Superior temporal gyrus (tissue), 1 donor: Measurements from ENCODE around the gene EHMT1.

Experiments
- DNase-seq: peaks from one replicate; pipeline ENCODE4 v3.0.0-alpha.2; 2016; ENCODE audit errors: extremely low spot score

The EHMT1 gene

DNA sequence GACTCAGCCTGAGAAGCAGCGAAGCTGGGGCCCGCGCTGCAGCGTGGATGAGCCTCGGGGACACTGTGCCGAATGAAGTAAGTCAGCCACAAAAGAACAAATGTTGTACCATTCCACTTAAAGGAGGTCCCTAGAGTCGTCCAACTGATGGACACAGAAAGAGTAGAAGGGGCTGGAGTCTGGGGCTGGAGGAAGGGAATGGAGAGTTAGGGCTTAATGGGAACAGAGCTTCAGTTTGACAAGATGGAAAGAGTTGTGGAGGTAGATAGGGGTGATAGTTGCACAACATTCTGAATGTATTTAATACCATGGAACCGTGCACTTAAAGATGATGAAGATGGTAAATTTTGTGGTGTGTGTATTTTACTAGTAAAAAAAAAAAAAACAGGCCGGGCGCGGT lies 119.9 kb downstream of the EHMT1 start:
- no peak for DNase-seq

- no peak for DNase-seq
Measured at GRCh38 chr9:137739371-137740309, 120.8 kb downstream of the EHMT1 start.

GRCh38 chr9:137740312-137740711 lies 121.5 kb downstream of the EHMT1 start:
- no peak for DNase-seq

- DNase-seq = no peak
Measured at GRCh38 chr9:137741330-137741729, 122.5 kb downstream of the EHMT1 start.

- DNase-seq = no peak
Measured at GRCh38 chr9:137742698-137743097, 123.9 kb downstream of the EHMT1 start.

DNA sequence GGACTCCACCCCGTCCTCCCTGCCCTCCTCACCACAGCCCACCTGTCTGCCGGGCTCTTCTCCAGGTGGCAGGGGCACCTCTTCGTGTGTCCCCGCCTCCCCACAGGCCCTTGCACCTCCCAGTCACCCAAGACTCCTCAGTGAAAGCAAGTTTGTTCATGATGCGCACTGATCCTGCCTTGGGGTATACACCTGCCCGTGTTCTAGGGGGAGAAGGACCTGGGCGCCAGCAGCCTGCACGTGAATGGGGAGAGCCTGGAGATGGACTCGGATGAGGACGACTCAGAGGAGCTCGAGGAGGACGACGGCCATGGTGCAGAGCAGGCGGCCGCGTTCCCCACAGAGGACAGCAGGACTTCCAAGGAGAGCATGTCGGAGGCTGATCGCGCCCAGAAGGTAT lies 124.9 kb downstream of the EHMT1 start:
- no peak for DNase-seq

DNA sequence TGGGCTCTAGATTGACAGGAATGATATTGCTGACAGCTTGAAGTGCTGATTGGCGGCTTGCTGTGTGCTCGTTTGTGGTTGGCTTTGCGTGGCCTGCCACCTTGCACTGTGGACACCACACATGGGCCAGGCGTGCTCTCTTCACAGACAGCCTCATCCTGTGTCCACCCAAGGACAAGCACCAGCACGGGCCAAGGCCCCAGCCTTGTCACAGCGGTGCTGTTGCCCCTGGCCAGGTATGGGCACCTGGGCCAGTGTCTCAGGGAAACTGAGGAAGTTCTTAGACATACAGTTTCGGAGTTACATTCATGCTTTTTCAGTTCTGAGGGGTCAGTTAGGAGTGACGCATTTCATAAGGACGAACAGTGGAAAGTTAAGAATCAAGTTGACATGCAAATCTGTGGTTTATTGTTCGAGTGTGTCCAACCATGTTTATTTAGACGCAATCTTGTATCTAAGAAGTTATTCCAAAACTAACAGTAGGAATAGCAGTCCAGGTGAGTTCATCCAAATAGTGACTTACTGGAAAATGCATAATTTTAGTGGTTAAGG lies 125.9 kb downstream of the EHMT1 start:
- no peak for DNase-seq

DNA sequence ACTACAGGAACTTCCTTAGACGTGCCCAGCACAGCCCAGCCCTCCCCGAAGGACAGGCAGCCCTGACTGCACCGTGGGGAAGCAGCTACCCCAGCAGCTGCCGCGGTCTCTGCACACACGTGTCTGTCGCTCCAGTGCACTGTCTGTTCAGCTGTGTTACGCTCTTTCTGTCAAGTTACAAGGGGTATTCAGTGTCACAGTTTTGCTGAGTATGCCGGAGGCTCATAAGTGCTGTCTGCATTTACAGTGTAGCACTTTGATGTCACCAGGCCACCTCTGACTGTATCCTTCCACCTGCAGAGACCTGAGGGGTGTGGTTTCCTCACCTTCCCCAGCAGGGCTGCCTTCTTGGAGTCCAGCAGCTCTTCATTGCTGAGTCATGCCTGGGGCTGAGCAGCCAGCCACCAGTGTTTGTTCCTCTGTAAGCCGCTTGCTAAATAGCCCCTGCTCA lies 126.8 kb downstream of the EHMT1 start:
- DNase-seq = no peak

GRCh38 chr9:137748311-137748710 lies 129.5 kb downstream of the EHMT1 start:
- DNase-seq = no peak

- no peak for DNase-seq
Measured at GRCh38 chr9:137748741-137749140, 129.9 kb downstream of the EHMT1 start.

DNA sequence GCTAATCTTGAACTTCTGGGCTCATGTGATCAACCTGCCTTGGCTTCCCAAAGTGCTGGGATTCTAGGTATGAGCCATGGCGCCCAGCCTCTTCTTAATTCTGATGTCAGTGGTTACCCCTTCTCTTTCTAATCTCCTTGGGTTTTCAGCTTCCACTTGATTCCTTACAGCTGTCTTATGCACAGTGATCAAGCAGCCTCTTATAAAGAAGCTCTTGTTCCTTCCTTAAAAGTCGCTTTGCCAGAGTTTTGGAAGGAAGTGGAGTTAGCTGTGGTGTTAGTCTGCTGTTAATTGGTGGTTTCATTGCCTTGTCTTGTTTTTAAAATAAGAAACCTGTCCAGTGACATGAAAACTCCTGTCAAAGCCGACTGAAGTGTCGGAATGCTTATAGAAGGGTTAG lies 130.7 kb downstream of the EHMT1 start:
- DNase-seq = no peak

GRCh38 chr9:137750007-137750406 lies 131.2 kb downstream of the EHMT1 start:
- DNase-seq = no peak

DNA sequence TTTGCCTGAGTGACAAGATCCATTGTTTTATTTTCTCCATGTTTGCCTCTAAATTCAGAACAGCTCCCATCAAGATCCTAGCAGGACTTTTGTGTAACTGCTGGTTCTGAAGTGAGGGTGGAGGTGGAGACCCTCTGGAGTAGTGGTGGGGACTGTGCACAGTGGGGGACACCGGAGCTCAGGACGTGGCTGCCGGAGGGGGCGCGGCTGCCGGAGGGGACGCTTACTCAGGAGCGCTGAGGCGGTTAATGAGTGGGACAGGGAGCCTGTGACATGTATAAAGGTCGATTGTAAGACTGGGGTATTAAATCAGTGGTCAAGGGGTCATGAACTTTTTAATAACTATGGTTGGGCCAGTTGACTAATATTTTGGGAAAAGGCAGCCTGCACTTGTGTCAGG lies 131.8 kb downstream of the EHMT1 start:
- DNase-seq = no peak

DNA sequence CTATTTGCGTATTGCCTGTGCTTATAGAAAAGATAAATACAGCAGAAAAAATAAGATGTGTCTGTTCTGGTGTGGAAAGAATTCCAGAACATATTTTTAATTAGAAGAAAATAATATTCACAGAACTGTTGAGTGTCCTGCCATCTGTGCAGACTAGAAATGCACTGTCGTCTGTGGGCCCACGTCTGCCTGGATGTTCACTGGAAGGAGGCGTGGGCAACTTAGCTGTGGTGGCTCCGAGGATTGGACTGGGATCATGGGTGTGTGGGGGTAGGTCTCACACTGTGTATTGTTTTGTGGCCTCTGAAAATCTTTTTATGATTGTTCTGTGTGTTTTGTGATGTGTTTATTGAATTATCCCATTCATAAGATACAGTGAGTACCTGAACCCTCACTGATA lies 132.8 kb downstream of the EHMT1 start:
- DNase-seq = no peak

DNA sequence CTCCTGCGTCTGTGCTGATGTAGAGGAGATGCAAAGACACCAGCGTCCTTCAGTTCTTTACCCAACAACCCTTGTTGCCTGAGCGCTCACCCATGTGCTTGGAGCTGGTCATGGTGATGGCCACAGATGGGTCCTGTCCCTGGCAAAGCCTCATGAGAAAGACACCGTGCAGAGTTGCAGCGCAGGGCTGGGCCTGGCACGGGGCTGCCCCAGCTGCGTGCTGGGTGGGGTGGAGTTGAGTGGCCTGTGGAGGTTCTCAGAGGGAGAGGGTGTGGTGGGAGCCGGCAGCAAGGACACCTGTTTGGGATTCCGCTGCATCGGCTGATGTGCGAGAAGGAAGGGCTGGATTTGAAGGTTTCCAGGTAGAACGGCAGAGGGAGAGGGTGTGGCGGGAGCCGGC lies 133.6 kb downstream of the EHMT1 start:
- DNase-seq = no peak

DNA sequence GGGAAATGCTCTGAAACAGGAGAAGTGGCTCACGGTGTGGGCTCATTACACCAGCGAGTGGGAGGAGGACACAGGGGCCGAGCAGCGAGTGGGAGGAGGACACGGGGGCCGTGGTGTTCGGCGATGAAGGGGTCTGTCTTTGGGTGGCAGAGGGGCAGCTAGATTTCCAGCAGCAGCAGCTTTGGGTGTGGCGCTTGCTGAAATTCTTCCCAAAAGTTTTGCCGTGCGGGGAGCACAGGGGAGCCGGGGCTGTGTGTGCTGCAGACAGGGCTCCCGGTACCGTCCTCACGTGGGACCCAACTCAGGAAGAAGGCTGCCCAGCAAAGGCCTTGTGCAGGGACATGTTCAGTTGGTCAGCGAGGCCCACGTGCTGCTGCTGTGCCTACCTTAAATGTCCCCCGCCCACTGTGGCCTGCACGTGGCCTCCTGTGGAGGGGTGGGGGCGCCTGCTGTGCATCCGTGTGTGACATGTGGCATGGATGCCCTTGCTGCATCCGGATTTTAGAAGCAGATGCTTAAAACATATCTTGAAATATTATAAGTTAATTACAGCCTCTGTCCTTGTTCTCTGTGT lies 134.5 kb downstream of the EHMT1 start:
- DNase-seq = no peak

DNA sequence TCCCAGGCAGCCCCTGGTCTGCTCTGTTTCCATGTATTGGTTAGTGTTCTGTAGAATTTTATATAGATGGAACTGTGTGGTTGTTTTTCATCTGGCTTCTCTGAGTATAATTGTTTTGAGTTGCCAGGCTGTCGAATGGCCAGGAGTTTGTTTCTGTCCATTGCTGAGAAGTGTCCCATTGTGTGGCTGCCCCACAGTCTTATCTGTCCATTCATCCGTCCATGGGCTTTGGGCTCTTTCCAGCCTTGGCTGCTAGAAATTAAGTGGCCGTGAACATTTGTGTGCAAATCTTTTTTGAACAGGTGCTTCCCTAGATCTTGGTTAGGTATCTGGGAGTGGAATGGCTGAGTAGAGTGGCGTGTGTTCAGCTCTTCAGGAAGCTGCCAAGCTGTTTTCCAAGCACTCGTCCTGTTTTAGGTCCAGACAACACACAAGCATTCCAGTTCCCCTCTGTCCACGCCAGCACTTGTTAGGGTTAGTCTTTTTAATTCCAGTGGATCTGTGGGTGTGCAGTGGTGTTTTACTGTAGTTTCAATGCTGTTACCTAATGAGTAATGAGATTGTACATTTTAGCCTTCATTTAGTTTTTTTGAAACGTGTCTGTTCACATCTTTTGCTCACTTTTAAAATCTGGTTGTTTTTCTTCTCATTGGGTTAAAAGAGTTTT lies 136.6 kb downstream of the EHMT1 start:
- no peak for DNase-seq

- no peak for DNase-seq
Measured at GRCh38 chr9:137756045-137756744, 137.4 kb downstream of the EHMT1 start.

DNA sequence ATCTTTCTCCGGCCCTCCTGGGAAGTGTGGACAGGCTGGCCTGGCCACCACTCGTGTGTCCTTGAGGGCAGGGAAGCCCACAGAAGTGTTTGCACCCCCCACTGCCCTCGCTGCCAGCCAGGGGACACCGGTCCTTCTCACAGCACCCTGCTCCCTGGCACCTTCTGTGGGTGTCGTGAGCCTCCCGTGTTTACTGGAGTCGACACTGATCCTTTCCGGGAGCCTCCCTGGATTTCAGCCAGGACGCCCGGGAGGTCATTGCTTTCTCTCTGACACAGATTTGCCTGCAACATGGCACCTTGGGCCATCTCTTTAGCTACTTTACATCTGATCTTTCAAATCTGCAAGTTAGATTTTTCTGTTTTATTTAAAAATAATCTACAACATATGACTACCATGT lies 138.3 kb downstream of the EHMT1 start:
- DNase-seq = no peak

- DNase-seq = no peak
Measured at GRCh38 chr9:137757613-137758029, 138.8 kb downstream of the EHMT1 start.

GRCh38 chr9:137758067-137758466 lies 139.3 kb downstream of the EHMT1 start:
- no peak for DNase-seq

- no peak for DNase-seq
Measured at GRCh38 chr9:137759117-137759516, 140.3 kb downstream of the EHMT1 start.
